Gastrocnemius medialis (tissue), 4 donors: ENCODE results near the gene RIMOC1. TPM values are rescaled to one million over a fixed set of nuclear protein-coding genes. Genes with fewer than 3 reads are reported as not detected.

ENCODE experiments used
- ATAC-seq, 2 donors: fragments of 150-250 bp; one replicate each; pipeline ENCODE4 v1.9.1; 2016
- DNase-seq, 2 donors: peaks; one replicate each; pipeline ENCODE4 v3.0.0-alpha.2; 2019
- H3K27ac ChIP-seq, 4 donors: fragments of 200-600 bp; sonication (generic); 1 replicate in 1 of 4; 2 replicates in 3 of 4; pipeline ENCODE4 v1.5.1; 2016 to 2018; ENCODE audit warnings: mild to moderate bottlenecking in 2 of 4, moderate library complexity in 1 of 4
- H3K27me3 ChIP-seq, 3 donors: fragments of 200-600 bp; sonication (generic) in 2 of 3; 1 replicate in 1 of 3; 2 replicates in 2 of 3; pipeline versions ENCODE4 v1.5.1 to v1.6.0; 2016 to 2019; ENCODE audit warnings: mild to moderate bottlenecking in 1 of 3, moderate library complexity in 1 of 3
- H3K36me3 ChIP-seq, 2 donors: fragments of 200-600 bp; sonication (generic) in 1 of 2; one replicate each; pipeline ENCODE4 v1.5.1; 2017 to 2018
- H3K4me1 ChIP-seq, 2 donors: fragments of 200-600 bp; sonication (generic) in 1 of 2; one replicate each; pipeline ENCODE4 v1.5.1; 2016 to 2017; ENCODE audit warnings: mild to moderate bottlenecking in 2 of 2
- H3K4me3 ChIP-seq, 4 donors: fragments of 200-600 bp; sonication (generic) in 3 of 4; 1 replicate in 1 of 4; 2 replicates in 3 of 4; pipeline ENCODE4 v1.5.1; 2016 to 2019; ENCODE audit warnings: mild to moderate bottlenecking in 2 of 4
- H3K9me3 ChIP-seq, 3 donors: fragments of 200-600 bp; sonication (generic) in 2 of 3; 1 replicate in 1 of 3; 2 replicates in 2 of 3; pipeline ENCODE4 v1.5.1; 2016 to 2019
- CTCF ChIP-seq, 5 experiments: fragments of 450-650 bp in 3 of 5; fragments of 200-600 bp in 2 of 5; sonication (generic) in 2 of 5; IDR thresholded peaks in 4 of 5; conservative IDR thresholded peaks in 1 of 5; 1 replicate in 4 of 5; 2 replicates in 1 of 5; pipeline ENCODE4 v1.5.1; 2016 to 2019; ENCODE audit warnings: antibody characterized with exemption in 5 of 5, mild to moderate bottlenecking in 3 of 5, moderate library complexity in 3 of 5
- POLR2A ChIP-seq, 2 donors: fragments of 450-650 bp; IDR thresholded peaks; one replicate each; pipeline ENCODE4 v1.6.1; 2017; ENCODE audit warnings: antibody characterized with exemption in 2 of 2, mild to moderate bottlenecking in 2 of 2, moderate library complexity in 2 of 2
- in situ Hi-C, 4 donors: fragments of 200-750 bp; cut with MboI; loops; one replicate each; pipeline versions ENCODE4 v1.15.0 to v1.8.0; 2017; ENCODE audit warnings: low sequenced_read_pairs in 4 of 4
- intact Hi-C: fragments of 100-400 bp; cut with DNase I; formaldehyde crosslinking; loops from one replicate; pipeline ENCODE4 v1.15.1; 2023; ENCODE audit warnings: low total_unique reads
- total RNA-seq, 4 donors: library from RNA; depleted of rRNA; stranded (reverse); fragments of >200 nt; gene quantifications; one replicate each; pipeline versions ENCODE4 v1.1.0 to v1.2.3, GENCODE V29; 2016

Gene RIMOC1
- total RNA-seq, 4 donors from 2014 or later = 5.0 to 8.2 (median 6.2) TPM

GRCh38 chr5:41908374-41909079 is 4.4 kb downstream of the RIMOC1 start:
- Histone ChIP-seq H3K4me1 (peaks cover 31 to 49% of the 10 kb centered on the region in 2 donors), H3K27ac (peak overlapping the region; percentile 71 to 84 (median 79)), H3K36me3 (peaks cover 0 to 43% of the 10 kb centered on the region in 2 donors), H3K4me3 (peak overlapping the region in 1 of 4 donors; percentile 12), H3K27me3 (no peaks in the 10 kb centered on the region), H3K9me3 (no peaks in the 10 kb centered on the region)
- ATAC-seq = peak; percentile 26 to 60
- TF ChIP-seq POLR2A (IDR thresholded peaks at IDR 0.05) = no peak
- in situ Hi-C loops (no loop called here), intact Hi-C loops (loop anchor here (10.0 kb wide), 5 partner anchors 516 to 1576 kb away; partner anchors contain the start of genes GHR, RPL37 and TMEM267)
- DNase-seq = no peak

- intact Hi-C loops (no loop called here), in situ Hi-C loops (no loop called here)
These were observed 14.0 kb downstream of the RIMOC1 start for GRCh38 chr5:41918105-41918504.

GRCh38 chr5:41921166-41921565 is 17.0 kb downstream of the RIMOC1 start:
- Histone ChIP-seq H3K27ac (peak overlapping the region in 1 of 4 donors; percentile 59), H3K4me1 (peaks cover 0 to 20% of the 10 kb centered on the region in 2 donors), H3K4me3 (no peak overlapping the region), H3K9me3 (no peaks in the 10 kb centered on the region), H3K36me3 (peaks cover 0 to 45% of the 10 kb centered on the region in 2 donors), H3K27me3 (no peaks in the 10 kb centered on the region)
- no peak for TF ChIP-seq CTCF (IDR thresholded peaks at IDR 0.05 in 4 of 5, conservative IDR thresholded peaks at IDR 0.05 in 1 of 5)
- no peak for TF ChIP-seq POLR2A (IDR thresholded peaks at IDR 0.05)
- DNase-seq = no peak
- in situ Hi-C loops = no loop called here
- intact Hi-C loops = no loop called here
- ATAC-seq = no peak

More at GRCh38 chr5:41918105-41918504, 14.0 kb downstream of the RIMOC1 start:
- H3K27me3 ChIP-seq = no peaks in the 10 kb centered on the region
- DNase-seq (no peak), ATAC-seq (no peak)
- TF ChIP-seq POLR2A (IDR thresholded peaks at IDR 0.05) (no peak), CTCF (IDR thresholded peaks at IDR 0.05 in 4 of 5, conservative IDR thresholded peaks at IDR 0.05 in 1 of 5) (no peak)
- H3K4me1 ChIP-seq = peaks cover 0 to 7% of the 10 kb centered on the region in 2 donors
- peaks cover 0 to 70% of the 10 kb centered on the region in 2 donors for H3K36me3 ChIP-seq
- H3K9me3 ChIP-seq = no peaks in the 10 kb centered on the region
- no peak overlapping the region for H3K27ac ChIP-seq
- no peak overlapping the region for H3K4me3 ChIP-seq

GRCh38 chr5:41921874-41922273 is 17.7 kb downstream of the RIMOC1 start:
- intact Hi-C loops (no loop called here), in situ Hi-C loops (no loop called here)
- Histone ChIP-seq H3K27me3 (no peaks in the 10 kb centered on the region), H3K4me1 (peaks cover 0 to 22% of the 10 kb centered on the region in 2 donors), H3K36me3 (peaks cover 0 to 38% of the 10 kb centered on the region in 2 donors), H3K27ac (peak overlapping the region in 3 of 4 donors; percentile 19 to 59 (median 22)), H3K4me3 (no peak overlapping the region), H3K9me3 (no peaks in the 10 kb centered on the region)
- TF ChIP-seq CTCF (IDR thresholded peaks at IDR 0.05 in 4 of 5, conservative IDR thresholded peaks at IDR 0.05 in 1 of 5) (no peak), POLR2A (IDR thresholded peaks at IDR 0.05) (no peak)
- DNase-seq (no peak), ATAC-seq (no peak)

GRCh38 chr5:41924526-41924871 is 20.4 kb downstream of the RIMOC1 start:
- peaks cover 0 to 22% of the 10 kb centered on the region in 2 donors for H3K4me1 ChIP-seq
- intact Hi-C loops (loop anchor here (2.0 kb wide), 1 partner anchor 20 kb away; the partner anchor contains the start of gene RIMOC1), in situ Hi-C loops (no loop called here)
- no peak for TF ChIP-seq CTCF (IDR thresholded peaks at IDR 0.05 in 4 of 5, conservative IDR thresholded peaks at IDR 0.05 in 1 of 5)
- no peak for TF ChIP-seq POLR2A (IDR thresholded peaks at IDR 0.05)
- peak overlapping the region; percentile 86 to 97 (median 90) for H3K27ac ChIP-seq
- H3K9me3 ChIP-seq = no peaks in the 10 kb centered on the region
- H3K27me3 ChIP-seq = no peaks in the 10 kb centered on the region
- peak overlapping the region; percentile 61 to 97 (median 84) for H3K4me3 ChIP-seq
- DNase-seq = no peak
- no peak for ATAC-seq
- H3K36me3 ChIP-seq = peaks cover 0 to 13% of the 10 kb centered on the region in 2 donors
